ENCODE data around the gene SHISA5. TPM values are rescaled to one million over a fixed set of nuclear protein-coding genes. Genes with fewer than 3 reads are reported as not detected.

The SHISA5 gene
- total and polyA plus RNA-seq, 4 donors, result 40.7 to 104 (median 75.8) TPM

- Histone ChIP-seq H3K4me1 (ENCODE audit: control insufficient read depth in 4 of 4, insufficient read depth in 4 of 4, low read length in 3 of 4) (no peaks in the 10 kb centered on the region), H3K9ac (ENCODE audit: low read depth in 1 of 2, low read length in 2 of 2) (no peak overlapping the region), H3K27ac (ENCODE audit: low read depth in 1 of 2, low read length in 2 of 2) (no peak overlapping the region), H3K4me3 (ENCODE audit: low read depth in 1 of 3, low read length in 3 of 3) (no peak overlapping the region), H3K36me3 (ENCODE audit: control insufficient read depth in 4 of 4, insufficient read depth in 3 of 4, low read depth in 1 of 4, low read length in 3 of 4) (peaks cover 0 to 2% (median 0%) of the 10 kb centered on the region in 4 donors), H3K27me3 (ENCODE audit: control insufficient read depth in 4 of 4, insufficient read depth in 4 of 4, low read length in 3 of 4) (no peaks in the 10 kb centered on the region), H3K9me3 (ENCODE audit: control insufficient read depth in 4 of 4, low read length in 3 of 4) (no peaks in the 10 kb centered on the region)
- TF ChIP-seq MAX (IDR thresholded peaks at IDR 0.05), result no peak
- TF ChIP-seq RAD21 (IDR thresholded peaks at IDR 0.05), result no peak
- no peak for TF ChIP-seq NR2F2 (IDR thresholded peaks at IDR 0.05)
- TF ChIP-seq TAF1 (conservative IDR thresholded peaks at IDR 0.05), result no peak
- no peak for DNase-seq (ENCODE audit: low spot score)
- WGBS, result 85% methylated on average over 6 of the region's 6 CpGs
Observed at GRCh38 chr3:48518069-48518468, 14.1 kb upstream of the SHISA5 start.

GRCh38 chr3:48516571-48516970 lies 12.6 kb upstream of the SHISA5 start:
- 83% methylated on average over 8 of the region's 8 CpGs for WGBS
- Histone ChIP-seq H3K9me3 (ENCODE audit: control insufficient read depth in 4 of 4, low read length in 3 of 4) (no peaks in the 10 kb centered on the region), H3K36me3 (ENCODE audit: control insufficient read depth in 4 of 4, insufficient read depth in 3 of 4, low read depth in 1 of 4, low read length in 3 of 4) (peaks cover 0 to 2% (median 0%) of the 10 kb centered on the region in 4 donors), H3K27ac (ENCODE audit: low read depth in 1 of 2, low read length in 2 of 2) (no peak overlapping the region), H3K9ac (ENCODE audit: low read depth in 1 of 2, low read length in 2 of 2) (no peak overlapping the region), H3K27me3 (ENCODE audit: control insufficient read depth in 4 of 4, insufficient read depth in 4 of 4, low read length in 3 of 4) (no peaks in the 10 kb centered on the region), H3K4me1 (ENCODE audit: control insufficient read depth in 4 of 4, insufficient read depth in 4 of 4, low read length in 3 of 4) (no peaks in the 10 kb centered on the region), H3K4me3 (ENCODE audit: low read depth in 1 of 3, low read length in 3 of 3) (no peak overlapping the region)
- DNase-seq (ENCODE audit: low spot score), result no peak
- no peak for TF ChIP-seq RAD21 (IDR thresholded peaks at IDR 0.05)
- no peak for TF ChIP-seq EGR1 (IDR thresholded peaks at IDR 0.05; ENCODE audit: low read depth in 2 of 2)
- TF ChIP-seq SP1 (IDR thresholded peaks at IDR 0.05), result no peak
- no peak for TF ChIP-seq REST (IDR thresholded peaks at IDR 0.05)
- no peak for TF ChIP-seq YY1 (IDR thresholded peaks at IDR 0.05)
- no peak for TF ChIP-seq TAF1 (conservative IDR thresholded peaks at IDR 0.05)

GRCh38 chr3:48514431-48515227 lies 10.7 kb upstream of the SHISA5 start:
- no peak for DNase-seq (ENCODE audit: low spot score)
- Histone ChIP-seq H3K36me3 (ENCODE audit: control insufficient read depth in 4 of 4, insufficient read depth in 3 of 4, low read depth in 1 of 4, low read length in 3 of 4) (peaks cover 0 to 2% (median 0%) of the 10 kb centered on the region in 4 donors), H3K4me1 (ENCODE audit: control insufficient read depth in 4 of 4, insufficient read depth in 4 of 4, low read length in 3 of 4) (no peaks in the 10 kb centered on the region), H3K9me3 (ENCODE audit: control insufficient read depth in 4 of 4, low read length in 3 of 4) (no peaks in the 10 kb centered on the region), H3K27ac (ENCODE audit: low read depth in 1 of 2, low read length in 2 of 2) (no peak overlapping the region), H3K4me3 (ENCODE audit: low read depth in 1 of 3, low read length in 3 of 3) (no peak overlapping the region), H3K27me3 (ENCODE audit: control insufficient read depth in 4 of 4, insufficient read depth in 4 of 4, low read length in 3 of 4) (no peaks in the 10 kb centered on the region), H3K9ac (ENCODE audit: low read depth in 1 of 2, low read length in 2 of 2) (no peak overlapping the region)
- WGBS, result 91% methylated on average over 8 of the region's 8 CpGs
- TF ChIP-seq CTCF (IDR thresholded peaks at IDR 0.05; ENCODE audit: low read depth, low read length, missing input control), result no peak
- TF ChIP-seq ATF3 (IDR thresholded peaks at IDR 0.05), result no peak
- TF ChIP-seq FOXA2 (IDR thresholded peaks at IDR 0.05), result no peak
- no peak for TF ChIP-seq ZBTB33 (IDR thresholded peaks at IDR 0.05)
- TF ChIP-seq FOXA1 (IDR thresholded peaks at IDR 0.05), result no peak
- TF ChIP-seq SP1 (IDR thresholded peaks at IDR 0.05), result no peak
- TF ChIP-seq REST (IDR thresholded peaks at IDR 0.05), result no peak
- no peak for TF ChIP-seq HNF4A (conservative IDR thresholded peaks at IDR 0.05)
- no peak for TF ChIP-seq MAX (IDR thresholded peaks at IDR 0.05)
- TF ChIP-seq JUND (IDR thresholded peaks at IDR 0.05), result no peak
